GM10266 (cell line): ENCODE results near the gene TOP3B.
A peak's percentile ranks its signal among the peaks of the same experiment; 100 is the strongest.
"Not testable (repeated sequence)": the region's sequence is repeated elsewhere in the genome, so short reads cannot be mapped to it uniquely, and the experiment has no call there.

Experiments
- DNase-seq: peaks from one replicate; pipeline ENCODE4 v3.0.0; 2012; ENCODE audit errors: extremely low spot score
- CTCF ChIP-seq: IDR thresholded peaks from 2 replicates; pipeline ENCODE4 v1.5.1; 2012; ENCODE audit warnings: mild to moderate bottlenecking, low read depth; ENCODE audit not compliant: control insufficient read depth, insufficient read depth; ENCODE audit errors: missing control alignments

TOP3B gene

GRCh38 chr22:21942407-21943343, 39.9 kb downstream of the TOP3B start:
- DNase-seq: no peak
- TF ChIP-seq CTCF: no peak

- no peak for TF ChIP-seq CTCF
- DNase-seq: no peak
These were observed 40.7 kb downstream of the TOP3B start for GRCh38 chr22:21941921-21942320.

- DNase-seq: no peak
- TF ChIP-seq CTCF: no peak
These were observed 42.1 kb downstream of the TOP3B start for GRCh38 chr22:21940521-21940920.

- not testable (repeated sequence) for DNase-seq
These were observed 42.7 kb downstream of the TOP3B start for GRCh38 chr22:21939935-21940334.

- DNase-seq: no peak
- no peak for TF ChIP-seq CTCF
These were observed 43.1 kb downstream of the TOP3B start for GRCh38 chr22:21939461-21939913.

GRCh38 chr22:21938906-21939305, 43.7 kb downstream of the TOP3B start:
- no peak for TF ChIP-seq CTCF

GRCh38 chr22:21938071-21938822, 44.3 kb downstream of the TOP3B start:
- peak; percentile 100 for TF ChIP-seq CTCF
- DNase-seq: peak; percentile 92

More at GRCh38 chr22:21938906-21939305, 43.7 kb downstream of the TOP3B start:
- DNase-seq: no peak
